ENCODE data around the gene SENP5. TPM values are rescaled to one million over a fixed set of nuclear protein-coding genes. Genes with fewer than 3 reads are reported as not detected.

SENP5 gene
- total RNA-seq, 1 experiment from 2014 or later = 30.4 TPM

- Histone ChIP-seq H2AFZ (ENCODE audit: low read length) (no peak overlapping the region), H4K20me1 (ENCODE audit: control insufficient read depth, insufficient read depth, insufficient read length) (no peaks in the 10 kb centered on the region), H3K23ac (ENCODE audit: insufficient read length, low read depth, low read length) (no peak overlapping the region), H4K8ac (replicated peaks; ENCODE audit: insufficient read length, low read depth, low read length) (no peak overlapping the region), H3K9me3 (ENCODE audit: control insufficient read depth, low read depth, low read length) (no peaks in the 10 kb centered on the region), H2BK12ac (ENCODE audit: insufficient read length, low read depth, low read length) (no peak overlapping the region), H2AK5ac (ENCODE audit: insufficient read length, low read length) (no peak overlapping the region), H3K4me2 (ENCODE audit: insufficient read depth, insufficient read length, low read length) (no peak overlapping the region), H3K79me1 (ENCODE audit: insufficient read depth, low read depth, low read length, poor library complexity, severe bottlenecking) (peaks cover 2% of the 10 kb centered on the region), H2BK20ac (ENCODE audit: low read depth, low read length, poor library complexity, severe bottlenecking) (no peak overlapping the region), H4K5ac (ENCODE audit: insufficient read length, low read depth, low read length) (no peak overlapping the region), H3K9ac (ENCODE audit: extremely low read depth, insufficient read length, low read length) (no peak overlapping the region), H3K18ac (ENCODE audit: insufficient read length, low read depth, low read length) (no peak overlapping the region), H3K23me2 (ENCODE audit: insufficient read length, low read depth, low read length, poor library complexity, severe bottlenecking) (no peaks in the 10 kb centered on the region), H2BK120ac (ENCODE audit: low read depth, low read length, poor library complexity, severe bottlenecking) (no peak overlapping the region), H3K14ac (ENCODE audit: insufficient read depth, low read length) (no peak overlapping the region), H3K4ac (ENCODE audit: low read depth, low read length) (no peak overlapping the region), H3K27me3 (ENCODE audit: insufficient read depth, low read length) (no peaks in the 10 kb centered on the region), H2BK5ac (ENCODE audit: insufficient read length, low read length) (no peak overlapping the region), H3K27ac (ENCODE audit: insufficient read length, low read depth, low read length) (no peak overlapping the region), H3T11ph (ENCODE audit: low read length) (no peak overlapping the region), H3K79me2 (ENCODE audit: insufficient read depth, low read length) (no peaks in the 10 kb centered on the region; the same call in 1 of the 2 replicates), H2BK15ac (ENCODE audit: low read depth, low read length) (no peak overlapping the region), H3K56ac (ENCODE audit: insufficient read length, low read depth, low read length) (no peak overlapping the region), H3K4me1 (ENCODE audit: insufficient read depth, low read length) (no peaks in the 10 kb centered on the region), H4K91ac (ENCODE audit: insufficient read length, low read depth, low read length) (no peak overlapping the region)
- no peak overlapping the region for H3K4me3 Mint-ChIP-seq
- no peaks in the 10 kb centered on the region for H3K27me3 Mint-ChIP-seq (ENCODE audit: low read depth)
- no peaks in the 10 kb centered on the region for H3K9me3 Mint-ChIP-seq
- no peak for DNase-seq
- H3K36me3 Mint-ChIP-seq (ENCODE audit: insufficient read depth in 1 of 3, low read depth in 3 of 3) = peaks cover 0 to 35% (median 16%) of the 10 kb centered on the region in 3 experiments; a peak in 5 of 7 replicates
- no peaks in the 10 kb centered on the region for H3K4me1 Mint-ChIP-seq
- WGBS (ENCODE audit: extremely low coverage, insufficient read length, low lambda C conversion rate) = no CpG with 5 or more reads among the region's 6 CpGs
- peak overlapping the region in 1 of 3 experiments; percentile 76; a peak in 2 of 7 replicates for H3K27ac Mint-ChIP-seq
- TF ChIP-seq, protein P1, sequence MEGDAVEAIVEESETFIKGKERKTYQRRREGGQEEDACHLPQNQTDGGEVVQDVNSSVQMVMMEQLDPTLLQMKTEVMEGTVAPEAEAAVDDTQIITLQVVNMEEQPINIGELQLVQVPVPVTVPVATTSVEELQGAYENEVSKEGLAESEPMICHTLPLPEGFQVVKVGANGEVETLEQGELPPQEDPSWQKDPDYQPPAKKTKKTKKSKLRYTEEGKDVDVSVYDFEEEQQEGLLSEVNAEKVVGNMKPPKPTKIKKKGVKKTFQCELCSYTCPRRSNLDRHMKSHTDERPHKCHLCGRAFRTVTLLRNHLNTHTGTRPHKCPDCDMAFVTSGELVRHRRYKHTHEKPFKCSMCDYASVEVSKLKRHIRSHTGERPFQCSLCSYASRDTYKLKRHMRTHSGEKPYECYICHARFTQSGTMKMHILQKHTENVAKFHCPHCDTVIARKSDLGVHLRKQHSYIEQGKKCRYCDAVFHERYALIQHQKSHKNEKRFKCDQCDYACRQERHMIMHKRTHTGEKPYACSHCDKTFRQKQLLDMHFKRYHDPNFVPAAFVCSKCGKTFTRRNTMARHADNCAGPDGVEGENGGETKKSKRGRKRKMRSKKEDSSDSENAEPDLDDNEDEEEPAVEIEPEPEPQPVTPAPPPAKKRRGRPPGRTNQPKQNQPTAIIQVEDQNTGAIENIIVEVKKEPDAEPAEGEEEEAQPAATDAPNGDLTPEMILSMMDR (conservative IDR thresholded peaks at IDR 0.05) = no peak
Measured at GRCh38 chr3:196889844-196890708, 22.4 kb downstream of the SENP5 start.

Measured in H9 (cell line).